Effector CD4-positive, alpha-beta T cell (primary cell): ENCODE measurements around the gene SCNN1A.
A peak's percentile ranks its signal among the peaks of the same experiment; 100 is the strongest.

Source experiments
- DNase-seq: peaks from one replicate; pipeline ENCODE4 v3.0.0-alpha.2; 2020

The SCNN1A gene

GRCh38 chr12:6332459-6332858, 42.9 kb downstream of the SCNN1A start:
- DNase-seq = no peak

DNA sequence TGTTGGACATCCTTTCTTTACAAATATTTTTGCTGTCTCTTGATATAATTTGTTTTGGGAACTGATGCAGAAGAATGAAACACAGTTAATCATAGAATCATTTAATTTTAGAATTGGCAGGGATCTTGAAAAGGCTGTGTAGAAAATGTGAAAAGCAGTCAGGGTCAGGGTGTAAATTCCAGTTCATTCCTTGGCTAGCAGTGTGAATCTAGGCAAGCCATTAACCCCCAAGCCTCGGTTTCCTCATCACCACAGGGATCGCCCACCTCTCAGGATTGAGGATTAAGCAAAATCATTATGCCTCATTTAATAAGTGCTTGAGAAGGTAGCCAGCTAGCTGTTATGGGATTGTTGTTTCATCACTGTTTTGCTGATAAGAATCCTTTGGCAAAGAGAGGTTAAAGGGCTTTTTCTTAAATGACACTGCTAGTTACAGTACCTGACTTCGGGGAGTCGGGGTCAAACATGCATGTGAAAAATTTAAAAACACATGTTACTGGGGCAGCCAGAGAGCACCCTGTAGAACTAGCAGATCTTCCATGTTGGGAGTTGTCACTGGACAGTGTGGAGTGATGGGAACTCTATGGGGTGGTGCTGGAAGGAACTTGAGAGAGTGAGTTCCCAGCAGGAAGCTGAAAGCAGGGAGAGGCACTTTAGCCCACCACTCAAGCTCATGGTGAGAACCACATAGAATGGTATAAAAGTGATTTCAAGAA, 44.2 kb downstream of the SCNN1A start:
- DNase-seq = no peak

DNA sequence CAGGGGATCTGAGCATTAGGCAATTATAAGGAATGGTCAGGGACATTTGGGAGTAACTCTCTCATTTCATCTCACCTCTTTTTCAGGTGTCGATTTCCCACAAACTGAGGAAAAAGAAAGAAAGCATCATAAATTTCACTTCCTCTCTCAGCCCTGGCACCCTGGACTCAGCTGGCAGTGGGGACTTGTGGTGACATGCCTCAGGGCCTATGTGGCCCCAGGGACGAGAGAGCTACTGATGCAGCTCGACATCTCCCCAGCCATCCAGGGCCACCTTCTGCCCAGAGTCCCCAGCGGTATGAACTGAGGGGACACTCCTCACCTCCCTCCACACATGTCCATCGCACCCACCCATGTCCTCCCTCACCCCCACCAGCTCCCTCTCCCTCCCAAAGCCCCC, 45.2 kb downstream of the SCNN1A start:
- no peak for DNase-seq

DNA sequence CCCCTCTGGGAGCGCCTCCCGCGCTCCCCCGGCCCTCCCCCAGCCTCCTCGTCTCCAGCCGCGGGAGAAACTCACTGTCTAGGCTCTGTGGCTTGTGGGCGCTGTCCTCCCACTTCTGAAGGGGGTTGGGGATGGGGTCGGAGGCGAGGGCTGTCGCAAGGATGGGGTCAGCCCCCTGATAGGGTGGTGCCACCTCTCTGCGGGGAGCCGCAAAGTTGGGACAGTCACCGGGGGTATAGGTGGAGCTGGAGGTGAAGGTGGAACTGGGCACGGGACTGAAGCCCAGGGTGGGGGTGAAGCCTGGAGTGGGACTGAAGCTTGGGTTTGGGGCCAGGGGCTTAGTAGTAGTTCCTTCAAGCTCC, 45.7 kb downstream of the SCNN1A start:
- no peak for DNase-seq

DNA sequence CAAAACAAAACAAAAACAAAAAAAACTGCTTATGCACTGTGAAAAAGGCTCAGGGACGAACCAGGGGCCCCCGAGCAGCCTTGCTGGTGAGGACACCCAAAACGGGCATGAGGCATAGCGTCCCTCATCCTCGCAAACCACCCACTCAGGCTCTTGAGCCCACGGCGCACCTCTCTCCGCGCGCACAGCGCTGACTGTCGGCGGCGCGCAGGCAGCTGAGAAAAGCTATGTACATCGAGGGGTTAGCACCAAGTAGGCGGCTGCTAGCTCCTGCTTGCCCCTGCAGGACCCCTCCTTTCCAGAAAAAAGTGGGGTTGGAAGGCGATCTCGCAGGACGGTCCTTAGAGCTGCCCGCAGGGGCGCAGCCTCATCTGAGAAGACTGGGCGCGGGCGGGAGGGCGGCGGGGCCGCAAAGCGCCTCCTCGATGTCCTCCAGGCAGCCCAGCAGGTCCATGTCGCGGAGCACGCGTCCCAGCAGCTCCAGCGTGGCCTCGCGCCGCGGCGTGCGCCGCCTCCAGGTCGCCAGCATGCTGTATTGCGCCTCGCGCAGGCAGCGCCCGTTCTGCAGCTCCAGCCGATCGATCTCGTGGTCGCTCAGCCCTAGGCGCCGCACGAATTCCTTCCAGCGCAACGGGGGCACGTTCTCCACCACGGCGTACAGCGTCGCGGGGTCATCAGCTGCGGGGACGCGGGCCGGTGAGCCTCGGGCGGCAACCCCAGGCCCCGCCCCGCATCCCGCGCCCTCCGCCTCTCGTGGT, 46.2 kb downstream of the SCNN1A start:
- no peak for DNase-seq

DNA sequence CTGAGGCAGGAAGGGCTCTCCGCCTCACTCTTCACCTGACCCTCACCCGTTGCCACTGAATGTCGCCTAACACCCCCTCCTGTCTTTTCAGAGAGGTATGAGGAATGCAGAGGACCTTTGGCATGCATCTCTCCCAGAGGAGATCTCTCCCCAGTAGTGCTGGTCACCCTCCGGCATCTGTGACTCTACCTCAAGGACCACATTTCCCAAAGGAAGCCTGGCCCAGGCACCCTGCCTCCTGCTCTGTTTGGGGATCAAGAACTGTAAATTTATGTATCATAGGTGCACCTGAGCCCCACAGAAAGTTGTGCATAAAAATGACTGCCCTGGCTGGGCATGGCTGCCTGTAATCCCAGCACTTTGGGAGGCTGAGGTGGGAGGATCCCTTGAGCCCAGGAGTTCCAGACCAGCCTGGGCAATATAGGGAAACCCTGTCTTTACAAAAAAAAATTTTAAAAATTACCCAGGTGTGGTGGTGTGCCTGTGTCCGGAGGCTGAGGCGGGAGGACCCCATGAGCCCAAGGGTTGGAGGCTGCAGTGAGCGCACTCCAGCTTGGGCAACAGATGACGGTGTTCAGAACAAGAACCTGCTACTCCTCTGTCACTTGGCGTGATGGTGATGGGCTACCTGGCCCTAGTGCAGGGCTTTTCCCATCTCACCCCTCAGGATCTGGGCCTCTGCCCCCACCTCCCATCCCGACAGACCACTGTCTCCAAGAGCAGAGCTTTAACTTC, 47.2 kb downstream of the SCNN1A start:
- no peak for DNase-seq

- DNase-seq = no peak
Measured at GRCh38 chr12:6327229-6328041, 47.9 kb downstream of the SCNN1A start.

GRCh38 chr12:6326316-6327228, 48.8 kb downstream of the SCNN1A start:
- no peak for DNase-seq

DNA sequence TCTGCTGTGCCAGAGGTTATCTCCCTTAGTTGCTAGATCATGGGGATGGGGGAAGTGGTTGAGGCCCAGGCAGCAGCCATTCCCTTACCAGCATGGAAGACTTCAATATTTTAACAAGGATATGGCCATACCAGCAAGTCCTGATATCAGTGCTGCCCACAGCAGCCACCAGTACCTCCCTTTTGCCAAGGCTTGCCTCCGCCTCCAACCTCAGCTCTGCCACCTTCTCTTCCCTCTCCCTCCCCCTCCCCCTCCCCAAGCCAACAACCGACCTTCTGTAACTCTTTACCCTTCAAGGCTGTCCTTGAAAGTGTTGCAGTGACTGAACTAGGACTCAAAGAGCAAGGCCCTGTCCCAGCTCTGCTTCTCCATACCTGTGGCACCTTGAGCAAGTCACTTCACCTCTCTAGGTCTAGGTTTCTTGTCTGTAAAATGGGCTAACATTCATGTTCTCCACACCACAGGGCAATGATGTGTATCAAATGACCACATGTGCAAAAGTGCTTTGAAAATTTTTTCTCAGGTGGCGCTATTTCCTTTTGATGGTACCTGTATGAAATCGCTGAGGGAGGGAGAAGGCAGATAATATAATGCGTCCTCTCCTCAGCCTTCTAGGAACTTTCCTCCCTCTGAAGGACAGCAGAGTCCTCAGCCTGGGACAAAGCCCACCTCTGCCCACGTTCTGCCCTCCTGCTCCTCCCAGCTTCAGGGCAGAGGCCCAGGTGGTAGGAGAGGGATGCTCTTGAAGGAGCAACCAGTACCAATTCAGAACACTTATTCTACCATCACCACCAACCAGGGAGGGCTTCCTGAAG, 50.2 kb downstream of the SCNN1A start:
- no peak for DNase-seq

GRCh38 chr12:6323995-6324711, 51.2 kb downstream of the SCNN1A start:
- no peak for DNase-seq

DNA sequence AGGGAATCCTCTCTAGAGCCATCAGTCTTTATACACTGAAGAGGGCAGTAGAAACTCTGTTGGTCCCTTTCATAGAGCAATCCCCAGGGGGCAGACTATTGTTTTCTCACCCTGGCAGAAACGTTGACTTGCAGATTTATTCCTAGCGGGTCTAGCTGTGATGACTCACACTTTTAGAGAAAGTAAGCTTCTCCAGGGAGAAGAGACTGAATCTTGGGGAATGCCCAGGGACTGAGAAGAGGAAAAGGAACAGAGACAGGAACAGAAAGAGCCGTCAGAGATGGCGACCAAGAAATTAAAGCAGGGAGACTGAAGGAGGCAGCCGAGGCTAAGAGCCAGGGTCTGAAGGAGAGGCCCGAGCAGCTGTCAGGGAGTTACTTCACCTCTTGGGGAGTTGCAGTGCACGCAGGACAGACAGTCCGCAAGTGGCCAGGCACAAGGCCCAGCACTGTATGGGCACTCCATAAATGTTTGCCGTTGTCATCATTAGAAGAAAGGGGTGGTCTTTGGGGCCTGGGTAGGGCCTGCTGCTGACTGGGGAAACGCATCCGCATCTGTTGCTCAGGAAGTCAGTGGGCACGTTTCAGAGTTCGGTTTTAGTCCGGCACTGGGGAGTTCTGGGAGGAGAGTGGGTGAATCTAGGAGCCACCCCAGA, 51.9 kb downstream of the SCNN1A start:
- DNase-seq = peak; percentile 38

DNA sequence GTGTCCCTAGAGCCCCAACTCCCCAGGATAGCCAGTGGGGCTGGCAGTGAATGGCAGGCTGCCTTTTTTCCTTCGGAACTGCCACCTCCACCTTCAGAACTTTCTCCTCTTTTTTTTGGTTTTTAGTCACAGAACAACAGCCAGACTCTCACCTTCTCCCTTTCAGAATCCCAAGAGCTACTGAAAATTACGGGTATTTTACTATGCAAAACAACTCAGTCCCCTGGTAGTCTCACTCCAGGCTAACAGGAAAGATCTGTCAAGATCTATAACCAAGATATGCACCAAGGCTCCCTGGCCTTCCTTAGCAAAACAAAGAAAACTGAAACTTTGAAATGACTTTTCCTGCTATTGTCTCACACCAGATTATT, 52.4 kb downstream of the SCNN1A start:
- DNase-seq = no peak

GRCh38 chr12:6322352-6322751, 53.0 kb downstream of the SCNN1A start:
- no peak for DNase-seq

- no peak for DNase-seq
Measured at GRCh38 chr12:6321905-6322304, 53.5 kb downstream of the SCNN1A start.

DNA sequence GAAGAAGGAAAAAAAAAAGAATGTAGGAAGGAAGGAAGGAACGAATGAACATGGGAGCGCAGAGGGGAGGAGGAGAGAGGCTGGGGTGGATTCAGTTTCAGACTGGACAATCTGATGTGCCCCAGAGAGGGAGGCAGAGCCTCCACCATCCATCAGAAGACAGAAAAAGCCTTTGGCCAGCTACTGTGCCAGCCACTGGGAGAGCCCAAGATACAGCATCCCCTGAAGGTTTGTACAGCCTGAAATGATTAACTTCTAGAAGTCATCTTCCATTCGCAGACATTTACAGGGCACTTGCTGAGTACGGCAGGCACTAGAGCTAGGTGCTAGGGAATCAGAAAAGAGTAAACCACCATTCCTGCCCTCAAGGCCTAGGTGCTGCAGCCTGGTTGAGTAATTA, 55.9 kb downstream of the SCNN1A start:
- no peak for DNase-seq

DNA sequence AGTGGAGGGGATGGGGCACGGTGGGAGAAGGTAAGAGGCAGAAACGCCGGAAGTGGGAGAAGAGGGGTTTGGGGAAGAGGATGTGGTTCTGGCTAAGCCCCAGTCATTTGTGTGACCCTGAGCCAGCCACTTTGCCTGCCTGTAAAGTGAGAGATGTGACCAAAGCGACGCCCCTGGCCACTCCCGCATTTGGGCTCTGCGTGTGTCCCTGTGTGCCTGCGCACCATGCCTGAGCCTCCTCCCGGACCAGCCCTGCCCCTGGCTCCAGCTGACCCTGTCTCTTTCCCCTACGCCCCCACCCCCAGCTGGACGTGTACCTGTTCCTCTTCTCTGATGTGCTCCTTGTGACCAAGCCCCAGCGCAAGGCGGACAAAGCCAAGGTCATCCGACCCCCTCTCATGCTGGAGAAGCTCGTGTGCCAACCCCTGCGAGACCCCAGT, 56.9 kb downstream of the SCNN1A start:
- no peak for DNase-seq

DNA sequence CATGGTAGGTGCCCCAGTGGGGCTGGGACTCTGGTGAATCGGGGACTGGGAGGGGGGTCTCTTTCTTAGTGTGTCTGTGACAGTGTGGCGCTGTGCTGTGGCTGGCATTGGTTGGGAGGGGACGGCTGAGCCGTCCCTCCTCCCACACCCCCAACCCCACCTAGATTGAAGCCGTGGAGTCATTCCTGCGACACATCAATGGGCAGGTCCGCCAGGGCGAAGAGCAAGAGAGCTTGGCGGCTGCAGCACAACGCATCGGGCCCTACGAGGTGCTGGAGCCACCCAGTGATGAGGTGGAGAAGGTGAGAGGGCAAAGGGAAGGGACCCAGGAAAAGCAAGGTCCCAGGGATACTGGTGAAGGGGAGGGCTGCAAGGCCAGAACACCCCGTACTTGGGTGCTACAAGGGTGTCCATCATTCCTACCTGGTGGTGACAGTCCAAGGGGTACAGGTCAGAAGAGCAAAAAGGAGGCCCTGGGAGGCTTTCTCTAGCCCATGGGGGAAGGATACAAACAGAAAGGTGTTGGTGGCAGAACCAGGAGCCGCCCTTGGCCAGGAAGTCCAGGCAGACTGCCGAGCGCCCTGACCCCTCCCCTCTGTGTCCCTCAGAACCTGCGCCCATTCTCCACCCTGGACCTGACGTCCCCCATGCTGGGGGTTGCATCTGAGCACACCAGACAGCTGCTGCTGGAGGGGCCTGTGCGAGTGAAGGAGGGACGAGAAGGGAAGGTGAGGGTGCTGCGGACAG, 57.5 kb downstream of the SCNN1A start:
- DNase-seq = no peak

DNA sequence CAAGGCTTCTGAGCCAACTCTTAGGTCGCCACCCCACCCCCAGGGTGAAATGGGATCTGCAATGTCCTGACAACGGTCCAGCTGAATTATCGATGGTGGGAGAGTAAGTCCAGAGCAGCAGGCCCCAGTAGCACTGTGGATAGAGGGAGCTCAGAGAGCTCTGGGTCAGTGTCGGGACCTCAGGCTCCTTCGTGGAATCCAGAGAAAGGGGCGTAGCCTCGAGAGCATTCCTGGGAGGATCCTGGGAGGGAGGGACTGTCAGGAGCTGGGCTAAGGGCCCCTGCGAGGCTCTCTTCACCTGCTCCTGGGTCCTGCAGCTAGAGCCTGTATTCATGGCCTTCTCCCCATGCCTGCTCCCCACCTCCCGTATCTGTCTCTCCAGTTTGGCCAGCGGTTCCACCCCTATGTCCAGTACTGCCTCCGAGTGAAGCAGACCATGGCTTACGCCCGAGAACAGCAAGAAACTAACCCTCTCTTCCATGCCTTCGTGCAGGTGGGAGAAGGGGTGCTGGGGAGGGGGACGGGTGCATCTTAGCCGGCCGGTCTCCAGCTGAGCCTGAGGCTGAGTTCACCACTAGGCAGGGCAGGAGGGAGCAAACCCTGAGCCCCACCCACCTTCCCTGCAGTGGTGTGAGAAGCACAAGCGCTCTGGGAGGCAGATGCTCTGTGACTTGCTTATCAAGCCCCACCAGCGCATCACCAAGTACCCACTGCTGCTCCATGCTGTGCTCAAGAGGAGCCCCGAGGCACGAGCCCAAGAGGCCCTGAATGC, 58.3 kb downstream of the SCNN1A start:
- DNase-seq = no peak
